GM15510 (cell line): Measurements from ENCODE around the gene NAALADL2.

Source experiments
- POLR2A ChIP-seq: IDR thresholded peaks from 3 replicates; pipeline ENCODE4 v1.6.1; 2011; ENCODE audit warnings: borderline replicate concordance; ENCODE audit not compliant: insufficient read length; ENCODE audit errors: extremely low read depth

The NAALADL2 gene

GRCh38 chr3:174945951-174946350, 86.8 kb downstream of the NAALADL2 start:
- no peak for TF ChIP-seq POLR2A

- no peak for TF ChIP-seq POLR2A
These were observed 90.4 kb downstream of the NAALADL2 start for GRCh38 chr3:174949523-174949922.

- no peak for TF ChIP-seq POLR2A
These were observed 91.9 kb downstream of the NAALADL2 start for GRCh38 chr3:174951034-174951433.

GRCh38 chr3:174951498-174952005, 92.4 kb downstream of the NAALADL2 start:
- no peak for TF ChIP-seq POLR2A

- no peak for TF ChIP-seq POLR2A
These were observed 93.9 kb downstream of the NAALADL2 start for GRCh38 chr3:174953068-174953467.

- no peak for TF ChIP-seq POLR2A
These were observed 96.4 kb downstream of the NAALADL2 start for GRCh38 chr3:174955513-174956016.

- TF ChIP-seq POLR2A: no peak
These were observed 97.9 kb downstream of the NAALADL2 start for GRCh38 chr3:174957081-174957480.

- TF ChIP-seq POLR2A: no peak
These were observed 98.4 kb downstream of the NAALADL2 start for GRCh38 chr3:174957551-174958001.

GRCh38 chr3:174958671-174959328, 99.7 kb downstream of the NAALADL2 start:
- TF ChIP-seq POLR2A: no peak

- no peak for TF ChIP-seq POLR2A
These were observed 100.5 kb downstream of the NAALADL2 start for GRCh38 chr3:174959556-174960065.

GRCh38 chr3:174960898-174961297, 101.8 kb downstream of the NAALADL2 start:
- TF ChIP-seq POLR2A: no peak

GRCh38 chr3:174973465-174973864, 114.3 kb downstream of the NAALADL2 start:
- TF ChIP-seq POLR2A: no peak

- no peak for TF ChIP-seq POLR2A
These were observed 127.6 kb downstream of the NAALADL2 start for GRCh38 chr3:174986685-174987084.

GRCh38 chr3:175001091-175001490, 142.0 kb downstream of the NAALADL2 start:
- TF ChIP-seq POLR2A: no peak

- TF ChIP-seq POLR2A: no peak
These were observed 143.6 kb downstream of the NAALADL2 start for GRCh38 chr3:175002732-175003143.

- TF ChIP-seq POLR2A: no peak
These were observed 144.5 kb downstream of the NAALADL2 start for GRCh38 chr3:175003590-175003989.

- TF ChIP-seq POLR2A: no peak
These were observed 146.1 kb downstream of the NAALADL2 start for GRCh38 chr3:175005193-175005592.

GRCh38 chr3:175005881-175006280, 146.7 kb downstream of the NAALADL2 start:
- TF ChIP-seq POLR2A: no peak
